GM18858 (cell line): ENCODE results near the gene ARHGAP8.
"Not testable (repeated sequence)": the region's sequence is repeated elsewhere in the genome, so short reads cannot be mapped to it uniquely, and the experiment has no call there.

Experiments
- ATAC-seq: cut with Tn5 transposase; IDR thresholded peaks from one replicate; pipeline ENCODE4 v1.9.1; 2021; ENCODE audit not compliant: unreplicated experiment

Gene ARHGAP8

GRCh38 chr22:44799946-44800634 lies 47.7 kb downstream of the ARHGAP8 start:
- ATAC-seq, result not testable (repeated sequence)

GRCh38 chr22:44801476-44801875 lies 49.1 kb downstream of the ARHGAP8 start:
- no peak for ATAC-seq

- no peak for ATAC-seq
Observed at GRCh38 chr22:44802071-44802700, 49.8 kb downstream of the ARHGAP8 start.

- ATAC-seq, result no peak
Observed at GRCh38 chr22:44802956-44803355, 50.6 kb downstream of the ARHGAP8 start.

GRCh38 chr22:44804327-44804726 lies 52.0 kb downstream of the ARHGAP8 start:
- no peak for ATAC-seq

- no peak for ATAC-seq
Observed at GRCh38 chr22:44805711-44806110, 53.3 kb downstream of the ARHGAP8 start.

- no peak for ATAC-seq
Observed at GRCh38 chr22:44807232-44807631, 54.9 kb downstream of the ARHGAP8 start.

GRCh38 chr22:44807915-44808690 lies 55.7 kb downstream of the ARHGAP8 start:
- ATAC-seq, result no peak

- ATAC-seq, result no peak
Observed at GRCh38 chr22:44809456-44809855, 57.1 kb downstream of the ARHGAP8 start.

GRCh38 chr22:44811141-44811540 lies 58.8 kb downstream of the ARHGAP8 start:
- no peak for ATAC-seq

GRCh38 chr22:44813416-44813815 lies 61.0 kb downstream of the ARHGAP8 start:
- ATAC-seq, result no peak

GRCh38 chr22:44814266-44815098 lies 62.1 kb downstream of the ARHGAP8 start:
- no peak for ATAC-seq

GRCh38 chr22:44815099-44816070 lies 63.0 kb downstream of the ARHGAP8 start:
- ATAC-seq, result no peak

- ATAC-seq, result no peak
Observed at GRCh38 chr22:44816141-44816540, 63.8 kb downstream of the ARHGAP8 start.

- ATAC-seq, result no peak
Observed at GRCh38 chr22:44818727-44819126, 66.4 kb downstream of the ARHGAP8 start.

- ATAC-seq, result no peak
Observed at GRCh38 chr22:44819966-44820631, 67.7 kb downstream of the ARHGAP8 start.

GRCh38 chr22:44821741-44822475 lies 69.5 kb downstream of the ARHGAP8 start:
- ATAC-seq, result no peak

- no peak for ATAC-seq
Observed at GRCh38 chr22:44822534-44822933, 70.2 kb downstream of the ARHGAP8 start.

- ATAC-seq, result no peak
Observed at GRCh38 chr22:44823396-44823795, 71.0 kb downstream of the ARHGAP8 start.
